Breast epithelium (tissue), 3 donors: Measurements from ENCODE around the gene CSMD2.

ENCODE experiments used
- POLR2A ChIP-seq: fragments of 450-650 bp; IDR thresholded peaks from one replicate; pipeline ENCODE4 v1.6.1; 2016; ENCODE audit warnings: antibody characterized with exemption, mild to moderate bottlenecking, moderate library complexity
- TF ChIP-seq, protein P1 (sequence below), 3 donors: fragments of 450-650 bp; IDR thresholded peaks; one replicate each; pipeline ENCODE4 v1.5.1; 2016 to 2017; ENCODE audit warnings: antibody characterized with exemption in 3 of 3, mild to moderate bottlenecking in 3 of 3, moderate library complexity in 3 of 3

DNA sequence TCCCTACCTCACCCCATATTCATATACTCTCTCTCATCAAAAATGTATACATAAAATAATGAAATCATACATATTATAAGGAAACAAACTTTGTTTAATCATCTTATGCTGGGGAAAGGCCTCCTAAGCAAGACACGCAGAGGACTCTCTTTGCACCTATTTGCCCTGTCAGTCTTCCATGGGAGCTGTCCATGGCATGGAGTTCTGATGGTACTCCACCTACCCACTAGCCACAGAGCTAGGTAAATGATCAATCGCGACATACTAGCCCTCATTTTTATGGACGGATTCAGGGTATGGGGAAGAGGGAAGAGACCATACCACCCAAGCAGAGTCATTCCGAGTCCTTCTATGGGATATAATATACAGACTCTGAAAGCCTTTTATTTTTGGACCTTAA, 131.0 kb downstream of the CSMD2 start:
- TF ChIP-seq POLR2A, result no peak
- TF ChIP-seq, protein P1, sequence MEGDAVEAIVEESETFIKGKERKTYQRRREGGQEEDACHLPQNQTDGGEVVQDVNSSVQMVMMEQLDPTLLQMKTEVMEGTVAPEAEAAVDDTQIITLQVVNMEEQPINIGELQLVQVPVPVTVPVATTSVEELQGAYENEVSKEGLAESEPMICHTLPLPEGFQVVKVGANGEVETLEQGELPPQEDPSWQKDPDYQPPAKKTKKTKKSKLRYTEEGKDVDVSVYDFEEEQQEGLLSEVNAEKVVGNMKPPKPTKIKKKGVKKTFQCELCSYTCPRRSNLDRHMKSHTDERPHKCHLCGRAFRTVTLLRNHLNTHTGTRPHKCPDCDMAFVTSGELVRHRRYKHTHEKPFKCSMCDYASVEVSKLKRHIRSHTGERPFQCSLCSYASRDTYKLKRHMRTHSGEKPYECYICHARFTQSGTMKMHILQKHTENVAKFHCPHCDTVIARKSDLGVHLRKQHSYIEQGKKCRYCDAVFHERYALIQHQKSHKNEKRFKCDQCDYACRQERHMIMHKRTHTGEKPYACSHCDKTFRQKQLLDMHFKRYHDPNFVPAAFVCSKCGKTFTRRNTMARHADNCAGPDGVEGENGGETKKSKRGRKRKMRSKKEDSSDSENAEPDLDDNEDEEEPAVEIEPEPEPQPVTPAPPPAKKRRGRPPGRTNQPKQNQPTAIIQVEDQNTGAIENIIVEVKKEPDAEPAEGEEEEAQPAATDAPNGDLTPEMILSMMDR (IDR thresholded peaks at IDR 0.05), result no peak
